Hematopoietic multipotent progenitor cell treated with erythropoietin and hydrocortisone succinate and interleukin-3 and kit ligand, for 6 days (in vitro differentiated cells): ENCODE data around the gene P4HA1.

ENCODE experiments used
- DNase-seq: peaks from one replicate; pipeline ENCODE4 v3.0.0-alpha.2; 2015

Gene P4HA1

GRCh38 chr10:73093922-73094850 is 2.5 kb downstream of the P4HA1 start:
- DNase-seq = peak; percentile 36

DNA sequence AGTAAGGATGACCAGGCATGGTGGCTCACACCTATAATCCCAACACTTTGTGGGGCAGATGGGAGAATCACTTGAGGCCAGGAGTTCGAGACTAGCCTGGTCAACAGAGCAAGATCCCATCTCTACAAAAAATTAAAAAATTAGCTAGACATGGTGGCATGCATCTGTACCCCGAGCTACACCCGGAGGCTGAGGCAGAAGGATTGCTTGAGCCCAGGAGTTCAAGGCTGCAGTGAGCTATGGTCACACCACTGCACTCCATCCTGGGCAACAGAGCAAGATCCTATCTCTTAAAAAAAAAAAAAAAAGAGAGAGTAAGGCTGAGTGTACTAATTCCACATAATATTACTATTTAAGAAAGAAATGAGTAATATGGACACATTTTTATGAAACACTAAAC is 3.8 kb downstream of the P4HA1 start:
- no peak for DNase-seq

GRCh38 chr10:73088304-73088703 is 8.4 kb downstream of the P4HA1 start:
- DNase-seq = no peak

DNA sequence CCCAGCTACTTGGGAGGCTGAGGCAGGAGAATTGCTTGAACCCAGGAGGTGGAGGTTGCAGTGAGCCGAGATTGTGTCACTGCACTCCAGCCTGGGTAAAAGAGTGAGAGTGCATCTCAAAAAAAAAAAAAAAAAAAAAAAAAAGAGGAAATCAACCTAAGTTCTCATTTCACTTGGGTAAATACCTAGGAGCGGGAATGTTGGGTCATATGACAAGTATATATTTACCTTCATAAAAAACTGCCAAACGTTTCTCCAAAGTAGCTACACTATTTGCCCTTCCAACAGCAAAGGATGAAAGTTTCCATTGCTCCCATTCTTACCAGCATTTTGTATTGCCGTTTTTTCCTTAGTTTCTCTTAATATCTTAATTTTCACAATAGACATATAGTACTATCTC is 9.8 kb downstream of the P4HA1 start:
- no peak for DNase-seq

- no peak for DNase-seq
These were observed 12.5 kb downstream of the P4HA1 start for GRCh38 chr10:73084209-73084608.

- DNase-seq = no peak
These were observed 13.4 kb downstream of the P4HA1 start for GRCh38 chr10:73083221-73083620.

GRCh38 chr10:73079779-73080541 is 16.7 kb downstream of the P4HA1 start:
- peak; percentile 51 for DNase-seq

GRCh38 chr10:73076360-73077183 is 20.1 kb downstream of the P4HA1 start:
- DNase-seq = peak; percentile 41

DNA sequence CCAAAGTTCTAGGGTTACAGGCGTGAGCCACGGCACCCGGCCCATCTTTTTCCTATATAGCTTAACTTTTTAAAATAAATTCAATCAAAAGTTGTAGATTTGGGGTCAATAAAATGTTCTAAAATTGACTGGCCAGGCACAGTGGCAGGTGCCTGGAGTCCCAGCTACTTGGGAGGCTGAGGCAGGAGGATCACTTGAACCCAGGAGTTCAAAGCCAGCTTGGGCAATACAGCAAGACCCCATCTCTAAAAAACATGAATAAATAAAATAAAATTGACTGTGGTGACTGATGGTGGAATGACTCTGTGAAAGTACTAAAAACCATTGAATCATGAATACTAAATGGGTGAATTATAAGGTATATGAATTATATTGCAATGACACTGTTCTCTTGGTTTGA is 20.8 kb downstream of the P4HA1 start:
- DNase-seq = no peak

GRCh38 chr10:73073627-73074026 is 23.0 kb downstream of the P4HA1 start:
- no peak for DNase-seq

- DNase-seq = no peak
These were observed 31.2 kb downstream of the P4HA1 start for GRCh38 chr10:73065441-73065840.

DNA sequence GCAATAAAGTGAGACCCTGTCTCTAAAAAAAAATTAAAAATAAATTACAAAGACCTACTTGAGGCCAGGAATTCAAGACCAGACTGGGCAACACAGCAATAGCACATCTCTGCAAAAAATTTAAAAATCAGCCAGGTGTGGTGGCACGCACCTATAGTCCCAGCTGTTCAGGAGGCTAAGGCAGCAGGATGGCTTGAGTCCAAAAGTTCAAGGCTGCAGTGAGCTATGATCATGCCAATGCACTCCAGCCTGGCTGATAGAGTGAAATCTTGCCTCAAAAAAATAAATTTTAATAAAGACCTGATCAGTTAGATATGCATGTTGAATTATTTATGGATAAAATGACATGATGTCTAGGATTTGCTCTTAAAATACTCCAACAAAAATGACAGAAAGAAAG is 34.9 kb downstream of the P4HA1 start:
- DNase-seq = no peak

DNA sequence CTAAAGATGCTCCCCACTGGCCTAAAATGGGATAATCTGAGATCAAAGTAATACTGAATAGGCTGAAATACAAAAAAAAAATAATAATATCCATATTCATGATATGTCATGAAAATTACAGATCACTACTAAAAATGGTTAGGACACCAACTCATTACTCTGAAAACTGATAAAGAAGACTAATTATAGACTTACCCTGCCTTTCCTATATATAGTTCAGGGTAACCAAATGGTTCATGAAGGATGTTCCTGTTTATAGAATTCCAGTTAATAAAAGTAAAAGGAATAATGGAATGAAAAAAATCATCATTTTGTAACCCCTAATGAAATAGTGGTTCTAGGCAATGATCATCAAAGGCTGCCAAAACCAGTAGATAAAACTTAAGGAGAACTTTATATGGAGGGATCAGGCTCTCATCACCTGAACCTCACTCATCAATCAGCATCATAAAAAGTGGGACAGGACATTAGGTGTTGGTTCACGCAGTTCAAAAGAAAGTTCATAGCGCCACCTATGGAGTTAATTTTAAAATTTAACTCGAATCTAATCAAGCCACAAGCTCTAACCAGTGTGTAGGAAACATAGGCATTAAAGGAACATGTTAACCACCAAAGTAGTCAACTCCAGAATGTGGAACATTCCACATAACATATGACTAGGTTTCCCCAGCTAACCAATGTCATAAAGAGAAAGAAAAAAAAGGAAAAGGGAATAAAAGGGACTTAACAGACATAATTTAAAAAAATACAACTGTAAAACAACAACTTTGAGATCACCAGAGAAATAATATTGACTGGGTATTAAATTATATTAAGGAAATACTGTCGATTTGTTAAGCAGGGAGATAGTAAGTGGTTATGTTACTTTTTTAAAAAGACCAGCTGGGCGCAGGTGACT is 35.7 kb downstream of the P4HA1 start:
- DNase-seq = peak; percentile 80

- DNase-seq = no peak
These were observed 36.5 kb downstream of the P4HA1 start for GRCh38 chr10:73060173-73060572.

GRCh38 chr10:73058057-73058591 is 38.5 kb downstream of the P4HA1 start:
- DNase-seq = no peak

DNA sequence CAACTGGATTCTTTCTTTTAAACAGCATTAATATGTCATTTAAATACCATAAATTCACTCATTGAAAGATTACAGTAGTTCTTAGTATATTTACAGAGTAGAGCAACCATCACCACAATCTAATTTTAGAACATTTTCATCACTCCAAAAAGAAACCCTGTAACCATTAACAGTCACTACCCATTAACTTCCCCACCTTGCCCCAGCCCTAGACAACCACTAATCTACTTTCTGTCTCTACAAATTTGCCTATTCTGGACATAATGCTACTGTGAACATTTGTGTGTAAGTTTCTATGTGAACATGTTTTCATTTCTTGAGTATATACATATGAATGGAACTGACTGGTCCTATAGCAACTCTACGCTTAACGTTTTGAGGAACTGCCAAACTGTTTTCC is 42.4 kb downstream of the P4HA1 start:
- no peak for DNase-seq

DNA sequence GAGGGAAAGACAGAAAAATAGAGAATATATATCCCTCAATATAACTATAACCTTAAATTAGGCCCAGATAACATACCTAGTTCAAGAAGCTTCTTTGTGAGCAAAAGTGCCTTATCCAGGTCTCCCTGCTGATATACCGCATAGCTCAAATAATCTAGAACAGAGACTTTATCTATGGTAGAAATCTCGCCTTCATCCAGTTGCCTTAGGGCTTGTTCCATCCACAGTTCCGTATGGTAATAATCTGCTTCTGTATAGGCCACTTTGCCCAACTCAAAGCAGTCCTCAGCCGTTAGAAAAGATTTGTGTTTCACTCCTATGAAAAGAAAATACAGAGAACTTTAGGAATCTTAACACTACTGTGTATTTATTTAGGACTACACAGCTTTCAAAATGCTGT is 43.4 kb downstream of the P4HA1 start:
- no peak for DNase-seq

DNA sequence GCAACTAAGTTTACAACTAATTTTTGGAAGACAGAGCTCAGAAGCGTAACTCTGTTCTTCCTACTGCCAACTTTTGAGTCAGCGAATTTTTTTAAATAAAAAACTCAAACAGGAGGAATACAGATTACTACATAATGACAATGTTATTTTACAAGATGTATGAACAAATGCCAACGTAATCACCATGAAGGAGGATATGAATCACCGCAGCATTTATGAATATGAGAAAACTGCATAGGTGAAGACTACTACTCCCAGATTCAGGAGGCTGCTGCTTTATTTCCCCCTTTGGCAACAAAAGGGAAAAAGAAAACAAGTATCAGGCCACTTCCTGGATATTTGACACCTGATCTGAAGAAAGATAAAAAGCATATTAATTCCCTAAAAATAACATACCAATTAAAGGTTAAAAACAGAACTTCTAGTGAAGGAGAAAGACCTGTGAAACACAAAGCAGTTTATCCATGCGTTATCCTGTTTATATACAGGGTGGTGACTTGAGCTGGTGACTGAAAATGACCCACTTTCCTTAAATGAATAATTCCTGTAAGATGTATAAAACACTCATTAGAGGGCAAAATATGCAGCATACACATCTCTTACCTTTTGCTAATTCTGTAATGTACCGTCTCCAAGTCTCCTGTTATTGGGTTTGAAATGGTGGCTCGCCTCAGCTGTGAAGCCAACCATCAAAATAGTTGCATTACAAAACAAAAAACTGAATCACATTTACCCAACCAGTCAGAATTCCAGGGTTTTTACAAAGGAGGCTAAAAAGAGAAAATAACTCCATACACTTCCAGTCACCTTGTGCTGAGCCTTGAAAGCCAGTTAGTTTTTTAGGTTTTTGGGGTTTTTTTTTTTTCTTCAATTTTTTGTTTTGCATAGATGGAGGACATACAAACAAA is 52.0 kb downstream of the P4HA1 start:
- DNase-seq = no peak

- no peak for DNase-seq
These were observed 52.8 kb downstream of the P4HA1 start for GRCh38 chr10:73043766-73044377.

DNA sequence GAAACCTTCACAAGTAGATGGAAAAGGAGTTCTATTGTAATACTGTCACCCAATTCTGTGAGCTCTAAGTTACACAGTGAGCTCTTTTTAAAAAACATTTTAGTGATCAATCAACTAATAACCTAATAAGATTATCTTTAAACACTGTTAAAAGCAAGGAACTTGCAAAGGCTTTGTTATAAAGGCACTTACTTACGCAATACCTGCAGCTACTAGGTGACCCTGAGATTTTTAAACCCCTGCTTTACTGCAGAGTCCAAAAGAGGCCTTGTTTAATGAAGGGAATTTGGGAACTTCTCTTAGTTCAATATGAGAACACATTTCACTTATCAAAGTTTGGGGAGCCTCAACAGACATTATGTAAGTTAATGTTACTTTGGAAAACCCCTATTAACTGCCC is 53.3 kb downstream of the P4HA1 start:
- DNase-seq = no peak
